HepG2 (cell line): ENCODE measurements around the gene PSMD9. TPM values are rescaled to one million over a fixed set of nuclear protein-coding genes. Genes with fewer than 3 reads are reported as not detected.

Source experiments
- FOXK2 ChIP-seq: fragments of 450-650 bp; IDR thresholded peaks from 2 replicates; pipeline ENCODE4 v1.6.1; 2016
- GATA4 ChIP-seq: sonication (generic); IDR thresholded peaks from 2 replicates; pipeline ENCODE4 v1.6.1; 2016; ENCODE audit warnings: antibody characterized with exemption, low read depth, borderline replicate concordance
- GTF2F1 ChIP-seq: fragments of 150-350 bp; IDR thresholded peaks from 2 replicates; pipeline ENCODE4 v1.6.1; 2014; ENCODE audit warnings: low read length
- HOXD1 ChIP-seq: sonication (generic); formaldehyde crosslinking; IDR thresholded peaks from 2 replicates; pipeline ENCODE4 v1.5.0; 2020; ENCODE audit warnings: missing genetic modification reagents
- MXI1 ChIP-seq: IDR thresholded peaks from 3 replicates; pipeline ENCODE4 v1.6.1; 2012; ENCODE audit warnings: low read depth, low read length, inconsistent platforms, borderline replicate concordance
- NPAS2 ChIP-seq: sonication (generic); formaldehyde crosslinking; IDR thresholded peaks from 2 replicates; pipeline ENCODE4 v1.8.0; 2022; ENCODE audit warnings: mild to moderate bottlenecking, missing genetic modification reagents, borderline replicate concordance
- SMAD9 ChIP-seq: sonication (generic); formaldehyde crosslinking; IDR thresholded peaks from 2 replicates; pipeline ENCODE4 v1.5.1; 2020; ENCODE audit warnings: mild to moderate bottlenecking, missing genetic modification reagents
- STAT5B ChIP-seq: sonication (generic); formaldehyde crosslinking; IDR thresholded peaks from 2 replicates; pipeline ENCODE4 v1.4.0; 2020; ENCODE audit warnings: missing genetic modification reagents
- TBX3 ChIP-seq: fragments of 450-650 bp; IDR thresholded peaks from 2 replicates; pipeline ENCODE4 v1.6.1; 2017; ENCODE audit warnings: antibody characterized with exemption, mild to moderate bottlenecking, inconsistent platforms, borderline replicate concordance
- ZNF124 ChIP-seq: sonication (generic); formaldehyde crosslinking; IDR thresholded peaks from 2 replicates; pipeline ENCODE4 v1.4.0; 2020; ENCODE audit warnings: missing genetic modification reagents
- ZNF263 ChIP-seq: sonication (generic); formaldehyde crosslinking; IDR thresholded peaks from 2 replicates; pipeline ENCODE4 v1.4.0; 2020; ENCODE audit warnings: missing genetic modification reagents
- ZNF33B ChIP-seq: sonication (generic); formaldehyde crosslinking; IDR thresholded peaks from 2 replicates; pipeline ENCODE4 v1.5.1; 2020; ENCODE audit warnings: mild to moderate bottlenecking, missing genetic modification reagents
- ZNF34 ChIP-seq: sonication (generic); formaldehyde crosslinking; IDR thresholded peaks from 2 replicates; pipeline ENCODE4 v1.4.0; 2020; ENCODE audit warnings: mild to moderate bottlenecking, missing genetic modification reagents, borderline replicate concordance
- ZNF496 ChIP-seq: sonication (generic); formaldehyde crosslinking; IDR thresholded peaks from 2 replicates; pipeline ENCODE4 v1.8.1; 2023; ENCODE audit warnings: mild to moderate bottlenecking, moderate library complexity, missing genetic modification reagents; ENCODE audit not compliant: insufficient replicate concordance
- ZNF549 ChIP-seq: sonication (generic); formaldehyde crosslinking; IDR thresholded peaks from 2 replicates; pipeline ENCODE4 v1.5.0; 2020; ENCODE audit warnings: missing genetic modification reagents
- ZNF552 ChIP-seq: sonication (generic); formaldehyde crosslinking; IDR thresholded peaks from 2 replicates; pipeline ENCODE4 v1.9.0; 2022; ENCODE audit warnings: missing genetic modification reagents, mild to moderate bottlenecking, borderline replicate concordance
- polyA plus RNA-seq, 8 experiments: library from polyadenylated mRNA; depleted of rRNA in 3 of 8; stranded (reverse) in 7 of 8; unstranded in 1 of 8; fragments of >200 nt; fragmentation: Illumina TruSeq in 4 of 8; extraction: Trizol in 4 of 8; gene quantifications; 2 replicates each; pipeline versions ENCODE4 v1.2.1 to v1.2.3, GENCODE V29; 2011 to 2016; ENCODE audit warnings: low read depth in 4 of 8, missing spikeins in 1 of 8, mixed read lengths in 1 of 8; ENCODE audit not compliant: insufficient read depth in 1 of 8
- total RNA-seq, 5 experiments: library from RNA; depleted of rRNA; stranded (reverse); fragments of >200 nt; fragmentation: Illumina TruSeq; extraction: Trizol; gene quantifications; 2 replicates each; pipeline ENCODE4 v1.2.3, GENCODE V29; 2016; ENCODE audit warnings: low read depth in 1 of 5
- TF ChIP-seq, protein P1 (sequence below), 2 experiments: sonication (generic) in 1 of 2; formaldehyde crosslinking in 1 of 2; IDR thresholded peaks; 2 replicates each; pipeline versions ENCODE4 v1.4.0 to v1.6.1; 2016 to 2020; ENCODE audit warnings: borderline replicate concordance in 1 of 2, low read depth in 1 of 2, mild to moderate bottlenecking in 1 of 2, missing genetic modification reagents in 1 of 2
- TF ChIP-seq, protein P2 (sequence below): sonication (generic); formaldehyde crosslinking; IDR thresholded peaks from 2 replicates; pipeline ENCODE4 v1.4.0; 2020; ENCODE audit warnings: missing genetic modification reagents, mild to moderate bottlenecking, borderline replicate concordance
- TF ChIP-seq, protein P3 (sequence below): sonication (generic); formaldehyde crosslinking; IDR thresholded peaks from 2 replicates; pipeline ENCODE4 v1.5.0; 2020; ENCODE audit warnings: missing genetic modification reagents

The PSMD9 gene
- total and polyA plus RNA-seq, 2 of the 13 experiments (the other 11 are each of a cell fraction or from before 2014, with no cell fraction given): 41.4 to 61.1 TPM

DNA sequence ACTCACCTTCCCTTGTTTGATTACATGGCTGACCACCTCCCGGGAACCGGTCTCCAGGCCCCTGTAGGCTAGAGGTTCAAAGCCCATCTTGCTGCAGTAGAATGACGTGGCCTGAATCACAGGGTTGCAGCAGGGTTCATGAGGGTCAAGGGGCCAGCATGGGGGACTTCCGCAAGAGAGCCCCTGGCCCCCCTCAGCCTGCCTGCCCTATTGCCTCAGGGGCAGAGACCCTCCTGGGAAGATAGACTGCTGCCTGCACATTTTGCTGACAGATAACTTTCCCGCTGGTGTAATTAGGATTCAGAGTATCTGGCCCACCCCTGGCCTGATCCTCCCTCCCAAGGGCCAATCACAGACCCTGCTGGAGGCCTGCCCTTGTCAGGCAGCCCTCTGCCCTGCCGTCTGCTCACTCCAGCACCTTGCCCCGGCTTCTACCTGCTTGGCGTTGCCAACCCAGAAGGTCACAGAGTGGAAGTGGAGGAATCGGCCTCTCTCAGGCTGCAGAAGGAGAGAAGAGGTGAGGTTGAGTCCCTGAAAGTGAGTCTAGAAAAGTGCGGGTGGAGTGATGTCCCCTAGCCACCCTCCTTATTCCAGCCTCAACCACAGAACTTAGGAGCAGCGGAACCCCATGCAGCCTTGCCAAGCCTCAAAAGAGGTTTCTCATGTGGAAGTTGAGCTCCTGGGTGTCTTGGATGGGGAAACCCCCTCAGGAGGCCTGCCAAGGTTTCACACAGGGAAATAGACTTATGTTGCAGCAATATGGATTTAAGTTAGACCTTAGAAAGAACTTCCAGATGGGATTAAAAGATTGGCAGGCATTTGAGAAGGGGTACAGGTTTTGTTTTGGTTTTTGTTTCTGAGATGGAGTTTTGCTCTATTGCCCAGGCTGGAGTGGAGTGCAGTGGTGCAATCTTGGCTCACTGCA is 31.0 kb upstream of the PSMD9 start (continued):
- TF ChIP-seq, protein P1, sequence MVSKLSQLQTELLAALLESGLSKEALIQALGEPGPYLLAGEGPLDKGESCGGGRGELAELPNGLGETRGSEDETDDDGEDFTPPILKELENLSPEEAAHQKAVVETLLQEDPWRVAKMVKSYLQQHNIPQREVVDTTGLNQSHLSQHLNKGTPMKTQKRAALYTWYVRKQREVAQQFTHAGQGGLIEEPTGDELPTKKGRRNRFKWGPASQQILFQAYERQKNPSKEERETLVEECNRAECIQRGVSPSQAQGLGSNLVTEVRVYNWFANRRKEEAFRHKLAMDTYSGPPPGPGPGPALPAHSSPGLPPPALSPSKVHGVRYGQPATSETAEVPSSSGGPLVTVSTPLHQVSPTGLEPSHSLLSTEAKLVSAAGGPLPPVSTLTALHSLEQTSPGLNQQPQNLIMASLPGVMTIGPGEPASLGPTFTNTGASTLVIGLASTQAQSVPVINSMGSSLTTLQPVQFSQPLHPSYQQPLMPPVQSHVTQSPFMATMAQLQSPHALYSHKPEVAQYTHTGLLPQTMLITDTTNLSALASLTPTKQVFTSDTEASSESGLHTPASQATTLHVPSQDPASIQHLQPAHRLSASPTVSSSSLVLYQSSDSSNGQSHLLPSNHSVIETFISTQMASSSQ (IDR thresholded peaks at IDR 0.05; ENCODE audit: low read depth): 0 out of 2 replicates have a peak, but pooled peaks have one; percentile 26
- TF ChIP-seq, protein P1 (CRISPR knock-in tag; IDR thresholded peaks at IDR 0.05; ENCODE audit: borderline replicate concordance): no peak; the same call in 1 of the 2 replicates
- TF ChIP-seq GATA4 (peak; percentile 26; the same call in 1 of the 2 replicates), ZNF33B (no peak), NPAS2 (no peak), FOXK2 (no peak), STAT5B (CRISPR knock-in tag) (no peak), ZNF124 (CRISPR knock-in tag) (peak; percentile 31; the same call in 1 of the 2 replicates), ZNF552 (CRISPR knock-in tag) (no peak), ZNF549 (CRISPR knock-in tag) (no peak), GTF2F1 (no peak), TBX3 (no peak), ZNF263 (CRISPR knock-in tag) (0 out of 2 replicates have a peak, but pooled peaks have one; percentile 32), ZNF34 (CRISPR knock-in tag) (0 out of 2 replicates have a peak, but pooled peaks have one; percentile 37), HOXD1 (CRISPR knock-in tag) (no peak), MXI1 (no peak; the same call in 2 of the 3 replicates), SMAD9 (CRISPR knock-in tag) (no peak), ZNF496 (no peak)
- TF ChIP-seq, protein P2, sequence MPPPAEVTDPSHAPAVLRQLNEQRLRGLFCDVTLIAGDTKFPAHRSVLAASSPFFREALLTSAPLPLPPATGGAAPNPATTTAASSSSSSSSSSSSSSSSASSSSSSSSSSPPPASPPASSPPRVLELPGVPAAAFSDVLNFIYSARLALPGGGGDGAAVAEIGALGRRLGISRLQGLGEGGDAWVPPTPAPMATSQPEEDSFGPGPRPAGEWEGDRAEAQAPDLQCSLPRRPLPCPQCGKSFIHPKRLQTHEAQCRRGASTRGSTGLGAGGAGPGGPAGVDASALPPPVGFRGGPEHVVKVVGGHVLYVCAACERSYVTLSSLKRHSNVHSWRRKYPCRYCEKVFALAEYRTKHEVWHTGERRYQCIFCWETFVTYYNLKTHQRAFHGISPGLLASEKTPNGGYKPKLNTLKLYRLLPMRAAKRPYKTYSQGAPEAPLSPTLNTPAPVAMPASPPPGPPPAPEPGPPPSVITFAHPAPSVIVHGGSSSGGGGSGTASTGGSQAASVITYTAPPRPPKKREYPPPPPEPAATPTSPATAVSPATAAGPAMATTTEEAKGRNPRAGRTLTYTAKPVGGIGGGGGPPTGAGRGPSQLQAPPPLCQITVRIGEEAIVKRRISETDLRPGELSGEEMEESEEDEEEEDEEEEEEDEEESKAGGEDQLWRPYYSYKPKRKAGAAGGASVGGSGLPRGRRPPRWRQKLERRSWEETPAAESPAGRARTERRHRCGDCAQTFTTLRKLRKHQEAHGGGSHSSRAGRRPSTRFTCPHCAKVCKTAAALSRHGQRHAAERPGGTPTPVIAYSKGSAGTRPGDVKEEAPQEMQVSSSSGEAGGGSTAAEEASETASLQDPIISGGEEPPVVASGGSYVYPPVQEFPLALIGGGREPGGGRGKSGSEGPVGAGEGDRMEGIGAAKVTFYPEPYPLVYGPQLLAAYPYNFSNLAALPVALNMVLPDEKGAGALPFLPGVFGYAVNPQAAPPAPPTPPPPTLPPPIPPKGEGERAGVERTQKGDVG: peak; percentile 64; the same call in 1 of the 2 replicates
- TF ChIP-seq, protein P3, sequence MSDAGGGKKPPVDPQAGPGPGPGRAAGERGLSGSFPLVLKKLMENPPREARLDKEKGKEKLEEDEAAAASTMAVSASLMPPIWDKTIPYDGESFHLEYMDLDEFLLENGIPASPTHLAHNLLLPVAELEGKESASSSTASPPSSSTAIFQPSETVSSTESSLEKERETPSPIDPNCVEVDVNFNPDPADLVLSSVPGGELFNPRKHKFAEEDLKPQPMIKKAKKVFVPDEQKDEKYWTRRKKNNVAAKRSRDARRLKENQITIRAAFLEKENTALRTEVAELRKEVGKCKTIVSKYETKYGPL (CRISPR knock-in tag): no peak
